ENCODE measurements around the gene ANAPC1.
"Not testable (repeated sequence)": the region's sequence is repeated elsewhere in the genome, so short reads cannot be mapped to it uniquely, and the experiment has no call there.

- not testable (repeated sequence) for TF ChIP-seq POLR2A, CTCF (IDR thresholded peaks at IDR 0.05)
Observed at GRCh38 chr2:111776296-111776695, 107.7 kb downstream of the ANAPC1 start.

Measured in right lobe of liver (tissue), 4 donors.